Activated CD8-positive, alpha-beta memory T cell treated with anti-CD3 and anti-CD28 coated beads, Interleukin-2, amount 10 ng/mL, durations not matched to agents 7 days and 5 days (primary cell): ENCODE data around the gene SLC12A9. TPM values are rescaled to one million over a fixed set of nuclear protein-coding genes. Genes with fewer than 3 reads are reported as not detected.

Experiments used
- ATAC-seq: fragments of 150-1000 bp; cut with Tn5 transposase; one replicate; pipeline ENCODE4 v1.10.0; 2021; ENCODE audit warnings: moderate library complexity
- CTCF ChIA-PET: fragments of 350-600 bp; sonication (Branson Sonifier 250); formaldehyde crosslinking; loops from one replicate; lab custom pipeline; 2021; ENCODE audit warnings: antibody characterized with exemption; lab: Charles Lee
- DNase-seq: peaks from one replicate; pipeline ENCODE4 v3.0.0-alpha.2; 2020
- H3K27ac Mint-ChIP-seq: one replicate; pipeline ENCODE4 v1.8.0; 2021; ENCODE audit warnings: mild to moderate bottlenecking, mixed read lengths
- H3K27me3 Mint-ChIP-seq: one replicate; pipeline ENCODE4 v1.8.0; 2021; ENCODE audit warnings: mixed read lengths
- H3K36me3 Mint-ChIP-seq: one replicate; pipeline ENCODE4 v1.8.0; 2021; ENCODE audit warnings: mild to moderate bottlenecking, mixed read lengths
- H3K4me1 Mint-ChIP-seq: one replicate; pipeline ENCODE4 v1.8.0; 2021; ENCODE audit warnings: mixed read lengths
- H3K4me3 Mint-ChIP-seq: one replicate; pipeline ENCODE4 v1.8.0; 2021; ENCODE audit warnings: mild to moderate bottlenecking, moderate library complexity, mixed read lengths
- H3K9me3 Mint-ChIP-seq: one replicate; pipeline ENCODE4 v1.8.0; 2022; ENCODE audit warnings: low read depth, mixed read lengths
- total RNA-seq, 2 experiments: library from RNA; stranded (reverse); gene quantifications; one replicate each; pipeline ENCODE4 v1.2.3, GENCODE V29; 2021

SLC12A9 gene
- total RNA-seq, 2 experiments from 2014 or later: 28.6 to 30.1 TPM

- ATAC-seq (no peak), DNase-seq (no peak)
- Mint-ChIP-seq H3K4me3 (no peak overlapping the region), H3K4me1 (peaks cover 17% of the 10 kb centered on the region), H3K9me3 (no peaks in the 10 kb centered on the region), H3K27ac (no peak overlapping the region), H3K27me3 (no peaks in the 10 kb centered on the region), H3K36me3 (peaks cover 17% of the 10 kb centered on the region)
- CTCF ChIA-PET: interaction anchor here (0.6 kb wide), 1 partner anchor 34 kb away, joined by 4 read pairs; no protein-coding TSS in a partner anchor
These were observed 4.4 kb downstream of the SLC12A9 start for GRCh38 chr7:100856871-100857282.

- DNase-seq (no peak), ATAC-seq (no peak)
- Mint-ChIP-seq H3K9me3 (no peaks in the 10 kb centered on the region), H3K27ac (no peak overlapping the region), H3K4me3 (no peak overlapping the region), H3K36me3 (peaks cover 21% of the 10 kb centered on the region), H3K4me1 (no peaks in the 10 kb centered on the region), H3K27me3 (no peaks in the 10 kb centered on the region)
- CTCF ChIA-PET: no interaction called here
These were observed 7.3 kb downstream of the SLC12A9 start for GRCh38 chr7:100859856-100860255.

- Mint-ChIP-seq H3K4me1 (no peaks in the 10 kb centered on the region), H3K4me3 (no peak overlapping the region), H3K36me3 (peaks cover 21% of the 10 kb centered on the region), H3K27ac (no peak overlapping the region), H3K9me3 (no peaks in the 10 kb centered on the region), H3K27me3 (no peaks in the 10 kb centered on the region)
- DNase-seq: no peak
- CTCF ChIA-PET: no interaction called here
- no peak for ATAC-seq
These were observed 8.4 kb downstream of the SLC12A9 start for GRCh38 chr7:100860702-100861615.

- Mint-ChIP-seq H3K4me1 (peaks cover 2% of the 10 kb centered on the region), H3K27ac (no peak overlapping the region), H3K36me3 (peaks cover 21% of the 10 kb centered on the region), H3K27me3 (no peaks in the 10 kb centered on the region), H3K9me3 (no peaks in the 10 kb centered on the region), H3K4me3 (no peak overlapping the region)
- CTCF ChIA-PET: no interaction called here
- no peak for DNase-seq
- no peak for ATAC-seq
These were observed 9.1 kb downstream of the SLC12A9 start for GRCh38 chr7:100861616-100861985.

- no peak overlapping the region for H3K4me3 Mint-ChIP-seq
- CTCF ChIA-PET: interaction anchor here (3.1 kb wide), 1 partner anchor 12 kb away, joined by 14 read pairs; the partner anchor contains the start of gene SLC12A9
- peaks cover 14% of the 10 kb centered on the region for H3K4me1 Mint-ChIP-seq
- ATAC-seq: no peak
- H3K27ac Mint-ChIP-seq: no peak overlapping the region
- H3K27me3 Mint-ChIP-seq: no peaks in the 10 kb centered on the region
- DNase-seq: no peak
- peaks cover 17% of the 10 kb centered on the region for H3K36me3 Mint-ChIP-seq
- H3K9me3 Mint-ChIP-seq: no peaks in the 10 kb centered on the region
These were observed 11.0 kb downstream of the SLC12A9 start for GRCh38 chr7:100863406-100863950.

GRCh38 chr7:100864263-100864845, 11.8 kb downstream of the SLC12A9 start:
- CTCF ChIA-PET: interaction anchor here (0.7 to 3.1 kb wide), 2 partner anchors 13 to 14 kb away, joined by 3 to 14 read pairs; partner anchors contain the start of gene SLC12A9
- DNase-seq: no peak
- no peak overlapping the region for H3K4me3 Mint-ChIP-seq
- no peaks in the 10 kb centered on the region for H3K27me3 Mint-ChIP-seq
- no peak overlapping the region for H3K27ac Mint-ChIP-seq
- ATAC-seq: no peak
- peaks cover 19% of the 10 kb centered on the region for H3K4me1 Mint-ChIP-seq
- no peaks in the 10 kb centered on the region for H3K9me3 Mint-ChIP-seq
- peaks cover 17% of the 10 kb centered on the region for H3K36me3 Mint-ChIP-seq

- no peak for DNase-seq
- no peak for ATAC-seq
- Mint-ChIP-seq H3K9me3 (no peaks in the 10 kb centered on the region), H3K27ac (no peak overlapping the region), H3K27me3 (no peaks in the 10 kb centered on the region), H3K36me3 (peaks cover 12% of the 10 kb centered on the region), H3K4me3 (no peak overlapping the region), H3K4me1 (peaks cover 20% of the 10 kb centered on the region)
- CTCF ChIA-PET: interaction anchor here (3.1 kb wide), 1 partner anchor 14 kb away, joined by 14 read pairs; the partner anchor contains the start of gene SLC12A9
These were observed 12.9 kb downstream of the SLC12A9 start for GRCh38 chr7:100865372-100865911.

GRCh38 chr7:100865938-100866728, 13.6 kb downstream of the SLC12A9 start:
- H3K4me3 Mint-ChIP-seq: peak overlapping the region; percentile 91
- H3K36me3 Mint-ChIP-seq: peaks cover 12% of the 10 kb centered on the region
- CTCF ChIA-PET: interaction anchor here (1.2 to 3.1 kb wide), 3 partner anchors 14 to 193 kb away, joined by 4 to 14 read pairs (median 8); partner anchors contain the start of gene SLC12A9
- no peak for DNase-seq
- peaks cover 22% of the 10 kb centered on the region for H3K4me1 Mint-ChIP-seq
- no peaks in the 10 kb centered on the region for H3K27me3 Mint-ChIP-seq
- peak overlapping the region; percentile 92 for H3K27ac Mint-ChIP-seq
- H3K9me3 Mint-ChIP-seq: no peaks in the 10 kb centered on the region
- no peak for ATAC-seq

- CTCF ChIA-PET: interaction anchor here (1.2 to 1.6 kb wide), 2 partner anchors 14 to 192 kb away, joined by 4 to 8 read pairs; partner anchors contain the start of gene SLC12A9
- Mint-ChIP-seq H3K27me3 (no peaks in the 10 kb centered on the region), H3K4me3 (peak overlapping the region; percentile 91), H3K27ac (peak overlapping the region; percentile 92), H3K4me1 (peaks cover 22% of the 10 kb centered on the region), H3K9me3 (no peaks in the 10 kb centered on the region), H3K36me3 (peaks cover 17% of the 10 kb centered on the region)
- DNase-seq (no peak), ATAC-seq (no peak)
These were observed 14.2 kb downstream of the SLC12A9 start for GRCh38 chr7:100866729-100867039.

GRCh38 chr7:100867040-100867775, 14.7 kb downstream of the SLC12A9 start, which contains the start of gene TRIP6:
TRIP6 (plus strand) TSS chr7:100867387; CDS start chr7:100867498, 111 bp downstream.
- Mint-ChIP-seq H3K4me3 (peak within 1 kb of the TSS; percentile 91), H3K27me3 (no peaks in the 10 kb centered on the region), H3K36me3 (peaks cover 19% of the 10 kb centered on the region), H3K4me1 (peaks cover 22% of the 10 kb centered on the region), H3K9me3 (no peaks in the 10 kb centered on the region), H3K27ac (peak within 1 kb of the TSS; percentile 92)
- ATAC-seq (peak; percentile 73), DNase-seq (peak; percentile 77)
- CTCF ChIA-PET: interaction anchor here (1.2 to 1.6 kb wide), 2 partner anchors 15 to 192 kb away, joined by 4 to 8 read pairs; partner anchors contain the start of gene SLC12A9

GRCh38 chr7:100867776-100868485, 15.4 kb downstream of the SLC12A9 start:
- H3K36me3 Mint-ChIP-seq: peaks cover 22% of the 10 kb centered on the region
- H3K4me3 Mint-ChIP-seq: peak overlapping the region; percentile 91
- peak overlapping the region; percentile 89 for H3K27ac Mint-ChIP-seq
- ATAC-seq: peak; percentile 16
- CTCF ChIA-PET: interaction anchor here (1.5 to 1.6 kb wide), 2 partner anchors 15 to 162 kb away, joined by 3 to 8 read pairs; partner anchors contain the start of genes POP7 and SLC12A9
- no peak for DNase-seq
- H3K9me3 Mint-ChIP-seq: no peaks in the 10 kb centered on the region
- H3K4me1 Mint-ChIP-seq: peaks cover 22% of the 10 kb centered on the region
- no peaks in the 10 kb centered on the region for H3K27me3 Mint-ChIP-seq
